B cell (primary cell): ENCODE data around the gene ITPR1. TPM values are rescaled to one million over a fixed set of nuclear protein-coding genes. Genes with fewer than 3 reads are reported as not detected.

Source experiments
- ATAC-seq: fragments of 200-7000 bp; cut with Tn5 transposase; one replicate; pipeline ENCODE4 v1.10.0; 2021; ENCODE audit warnings: low read depth, mild to moderate bottlenecking, moderate number of reproducible peaks, moderate library complexity
- CTCF ChIA-PET: fragments of 350-600 bp; sonication (Branson Sonifier 250); formaldehyde crosslinking; loops from one replicate; lab custom pipeline; 2021; ENCODE audit warnings: antibody characterized with exemption, inconsistent platforms; lab: Charles Lee
- POLR2A ChIA-PET: fragments of 350-600 bp; sonication (Branson Sonifier 250); formaldehyde crosslinking; loops from one replicate; lab custom pipeline; 2021; ENCODE audit warnings: antibody characterized with exemption; lab: Charles Lee
- DNase-seq: peaks from one replicate; pipeline ENCODE4 v3.0.0; 2013
- H2AFZ ChIP-seq: 2 replicates; pipeline ENCODE4 v1.6.1; 2012; ENCODE audit warnings: mild to moderate bottlenecking, low read depth, low read length; ENCODE audit not compliant: insufficient read depth, poor library complexity, severe bottlenecking
- H3K27ac ChIP-seq, 2 donors: 1 replicate in 1 of 2; 2 replicates in 1 of 2; pipeline ENCODE4 v1.5.1; 2012 to 2013; ENCODE audit warnings: low read length in 2 of 2, mild to moderate bottlenecking in 2 of 2, moderate library complexity in 1 of 2
- H3K27me3 ChIP-seq, 4 experiments: fragments of 200-600 bp in 1 of 4; sonication (generic) in 1 of 4; replicated peaks in 1 of 4; 1 replicate in 2 of 4; 2 replicates in 2 of 4; pipeline versions ENCODE4 v1.6.1 to v1.7.0; 2013 to 2016; ENCODE audit warnings: low read length in 3 of 4, mild to moderate bottlenecking in 2 of 4, mixed read lengths in 1 of 4, moderate library complexity in 1 of 4; ENCODE audit not compliant: insufficient read depth in 4 of 4, control insufficient read depth in 3 of 4; ENCODE audit errors: control extremely low read depth in 1 of 4
- H3K36me3 ChIP-seq, 2 experiments: replicated peaks in 1 of 2; 1 replicate in 1 of 2; 2 replicates in 1 of 2; pipeline versions ENCODE4 v1.6.1 to v1.7.1; 2013; ENCODE audit warnings: low read length in 1 of 2; ENCODE audit not compliant: insufficient read depth in 2 of 2, control insufficient read depth in 1 of 2; ENCODE audit errors: control extremely low read depth in 1 of 2, extremely low read depth in 1 of 2
- H3K4me1 ChIP-seq, 2 donors: fragments of 200-600 bp in 1 of 2; sonication (generic) in 1 of 2; 1 replicate in 1 of 2; 2 replicates in 1 of 2; pipeline versions ENCODE4 v1.5.1 to v1.6.1; 2013 to 2017; ENCODE audit warnings: low read length in 2 of 2; ENCODE audit not compliant: control insufficient read depth in 2 of 2, insufficient read depth in 2 of 2
- H3K4me2 ChIP-seq: replicated peaks from 2 replicates; pipeline ENCODE3; 2012; ENCODE audit warnings: mild to moderate bottlenecking, low read depth, low read length; ENCODE audit not compliant: poor library complexity, severe bottlenecking
- H3K4me3 ChIP-seq, 5 experiments: fragments of 200-600 bp in 1 of 5; sonication (generic) in 1 of 5; 1 replicate in 3 of 5; 2 replicates in 2 of 5; pipeline versions ENCODE4 v1.5.1 to v1.7.0; 2011 to 2016; ENCODE audit warnings: low read length in 4 of 5, mild to moderate bottlenecking in 4 of 5, low read depth in 2 of 5, control low read depth in 1 of 5, moderate library complexity in 1 of 5; ENCODE audit not compliant: insufficient read depth in 1 of 5; ENCODE audit errors: control extremely low read depth in 1 of 5, extremely low read depth in 1 of 5
- H3K79me2 ChIP-seq: fragments of 200-600 bp; sonication (generic); one replicate; pipeline ENCODE4 v1.6.0; 2016; ENCODE audit warnings: low read length; ENCODE audit not compliant: control insufficient read depth, insufficient read depth
- H3K9ac ChIP-seq: fragments of 200-600 bp; sonication (generic); 2 replicates; pipeline ENCODE4 v1.6.1; 2017; ENCODE audit warnings: mild to moderate bottlenecking, low read length, moderate library complexity
- H3K9me3 ChIP-seq, 3 donors: one replicate each; pipeline versions ENCODE4 v1.6.1 to v1.7.1; 2013; ENCODE audit warnings: low read length in 2 of 3; ENCODE audit not compliant: control insufficient read depth in 2 of 3, insufficient read depth in 1 of 3; ENCODE audit errors: control extremely low read depth in 1 of 3
- H4K20me1 ChIP-seq: 2 replicates; pipeline ENCODE4 v1.6.0; 2012; ENCODE audit warnings: mild to moderate bottlenecking, low read length; ENCODE audit not compliant: insufficient read depth, control insufficient read depth, poor library complexity, severe bottlenecking
- H3K27ac Mint-ChIP-seq: one replicate; pipeline ENCODE4 v1.8.0; 2021; ENCODE audit warnings: mixed read lengths
- H3K27me3 Mint-ChIP-seq: one replicate; pipeline ENCODE4 v1.8.0; 2021; ENCODE audit warnings: mixed read lengths
- H3K4me1 Mint-ChIP-seq: one replicate; pipeline ENCODE4 v1.8.0; 2021; ENCODE audit warnings: mixed read lengths
- H3K4me3 Mint-ChIP-seq: one replicate; pipeline ENCODE4 v1.8.0; 2021; ENCODE audit warnings: mixed read lengths
- H3K9me3 Mint-ChIP-seq: one replicate; pipeline ENCODE4 v1.8.0; 2022; ENCODE audit warnings: mixed read lengths; ENCODE audit not compliant: insufficient read depth
- CTCF ChIP-seq: fragments of 200-600 bp; IDR thresholded peaks from one replicate; pipeline ENCODE4 v1.8.0; 2022; ENCODE audit warnings: antibody characterized with exemption, mild to moderate bottlenecking
- EZH2 ChIP-seq: IDR thresholded peaks from 2 replicates; pipeline ENCODE4 v1.6.1; 2012; ENCODE audit warnings: borderline replicate concordance, low read depth, mild to moderate bottlenecking, moderate library complexity, low read length; ENCODE audit not compliant: insufficient read depth, poor library complexity, severe bottlenecking
- WGBS: methylation state at CpG from one replicate; pipeline ENCODE4 v1.1.5; 2013; ENCODE audit warnings: missing lambda C conversion rate; ENCODE audit not compliant: insufficient coverage; 5-methylcytosine and 5-hydroxymethylcytosine counted together
- intact Hi-C: fragments of 100-400 bp; cut with micrococcal nuclease; formaldehyde crosslinking; loops from one replicate; pipeline ENCODE4 v1.10.0; 2022
- polyA plus RNA-seq: library from polyadenylated mRNA; depleted of rRNA; stranded (reverse); fragments of >200 nt; gene quantifications from 2 replicates; pipeline ENCODE4 v1.2.3, GENCODE V29; 2012
- total RNA-seq, 2 donors: library from RNA; stranded (reverse); fragments of 120-200 nt in 1 of 2; gene quantifications; 1 replicate in 1 of 2; 2 replicates in 1 of 2; pipeline versions ENCODE4 v1.2.3 to v1.2.4, GENCODE V29; 2013 to 2022

The ITPR1 gene
- total and polyA plus RNA-seq, 2 donors (not counting 1 experiment from before 2014, with no cell fraction given): 64.0 to 332 TPM

GRCh38 chr3:4766716-4767499 lies 273.8 kb downstream of the ITPR1 start:
- Mint-ChIP-seq H3K27ac (no peak overlapping the region), H3K9me3 (peaks cover 3% of the 10 kb centered on the region), H3K4me1 (no peaks in the 10 kb centered on the region), H3K4me3 (no peak overlapping the region), H3K27me3 (no peaks in the 10 kb centered on the region)
- H3K4me1 ChIP-seq: no peaks in the 10 kb centered on the region
- ChIA-PET POLR2A (no interaction called here), CTCF (interaction anchor here (0.9 to 1.4 kb wide), 3 partner anchors 11 to 289 kb away, joined by 3 to 4 read pairs (median 4); no protein-coding TSS in a partner anchor)
- intact Hi-C loops: no loop called here
- H3K4me2 ChIP-seq: no peak overlapping the region
- peaks cover 2 to 8% (median 4%) of the 10 kb centered on the region in 3 donors for H3K9me3 ChIP-seq
- no peak overlapping the region for H3K4me3 ChIP-seq
- DNase-seq: no peak
- no peak for ATAC-seq
- 100% methylated on average over 3 of the region's 6 CpGs for WGBS
- H2AFZ ChIP-seq: no peak overlapping the region
- peaks cover 22% of the 10 kb centered on the region for H3K79me2 ChIP-seq
- H3K27me3 ChIP-seq: no peaks in the 10 kb centered on the region
- TF ChIP-seq EZH2: no peak
- TF ChIP-seq CTCF: no peak
- peaks cover 2 to 91% of the 10 kb centered on the region in 2 experiments for H3K36me3 ChIP-seq
- no peak overlapping the region for H3K9ac ChIP-seq
- no peak overlapping the region for H3K27ac ChIP-seq
- H4K20me1 ChIP-seq: peaks cover 82% of the 10 kb centered on the region

- no peak overlapping the region for H3K4me3 ChIP-seq
- 96% methylated on average over 4 of the region's 5 CpGs for WGBS
- peaks cover 2 to 91% of the 10 kb centered on the region in 2 experiments for H3K36me3 ChIP-seq
- DNase-seq: no peak
- Mint-ChIP-seq H3K27ac (no peak overlapping the region), H3K4me3 (no peak overlapping the region), H3K4me1 (no peaks in the 10 kb centered on the region), H3K9me3 (peaks cover 3% of the 10 kb centered on the region), H3K27me3 (no peaks in the 10 kb centered on the region)
- ATAC-seq: no peak
- ChIA-PET CTCF (interaction anchor here (0.7 kb wide), 1 partner anchor 8 kb away, joined by 3 read pairs; no protein-coding TSS in a partner anchor), POLR2A (no interaction called here)
- no peaks in the 10 kb centered on the region for H3K27me3 ChIP-seq
- H4K20me1 ChIP-seq: peaks cover 82% of the 10 kb centered on the region
- no peak overlapping the region for H2AFZ ChIP-seq
- H3K9me3 ChIP-seq: peaks cover 0 to 4% (median 0%) of the 10 kb centered on the region in 3 donors
- no peak overlapping the region for H3K4me2 ChIP-seq
- TF ChIP-seq EZH2: no peak
- TF ChIP-seq CTCF: no peak
- H3K9ac ChIP-seq: no peak overlapping the region
- H3K79me2 ChIP-seq: peaks cover 19% of the 10 kb centered on the region
- H3K4me1 ChIP-seq: no peaks in the 10 kb centered on the region
- H3K27ac ChIP-seq: no peak overlapping the region
- intact Hi-C loops: no loop called here
Measured at GRCh38 chr3:4768021-4768420, 274.9 kb downstream of the ITPR1 start.
